GM12864 (cell line): Measurements from ENCODE around the gene LRP6.

Experiments
- DNase-seq: peaks from one replicate; pipeline ENCODE4 v3.0.0-alpha.2; 2011; ENCODE audit warnings: low read depth
- H3K4me3 ChIP-seq: 2 replicates; pipeline ENCODE4 v1.5.1; 2011; ENCODE audit warnings: mild to moderate bottlenecking, low read depth, low read length, control low read depth
- CTCF ChIP-seq: IDR thresholded peaks from 2 replicates; pipeline ENCODE4 v1.5.1; 2011; ENCODE audit warnings: low read depth, mild to moderate bottlenecking, moderate library complexity, low read length, control low read depth, inconsistent platforms; ENCODE audit errors: missing control alignments

LRP6 gene

GRCh38 chr12:12095021-12095420, 171.8 kb downstream of the LRP6 start:
- DNase-seq, result no peak
- H3K4me3 ChIP-seq, result no peak overlapping the region
- no peak for TF ChIP-seq CTCF

- DNase-seq, result no peak
- no peak overlapping the region for H3K4me3 ChIP-seq
- TF ChIP-seq CTCF, result no peak
Observed at GRCh38 chr12:12094481-12094880, 172.4 kb downstream of the LRP6 start.

DNA sequence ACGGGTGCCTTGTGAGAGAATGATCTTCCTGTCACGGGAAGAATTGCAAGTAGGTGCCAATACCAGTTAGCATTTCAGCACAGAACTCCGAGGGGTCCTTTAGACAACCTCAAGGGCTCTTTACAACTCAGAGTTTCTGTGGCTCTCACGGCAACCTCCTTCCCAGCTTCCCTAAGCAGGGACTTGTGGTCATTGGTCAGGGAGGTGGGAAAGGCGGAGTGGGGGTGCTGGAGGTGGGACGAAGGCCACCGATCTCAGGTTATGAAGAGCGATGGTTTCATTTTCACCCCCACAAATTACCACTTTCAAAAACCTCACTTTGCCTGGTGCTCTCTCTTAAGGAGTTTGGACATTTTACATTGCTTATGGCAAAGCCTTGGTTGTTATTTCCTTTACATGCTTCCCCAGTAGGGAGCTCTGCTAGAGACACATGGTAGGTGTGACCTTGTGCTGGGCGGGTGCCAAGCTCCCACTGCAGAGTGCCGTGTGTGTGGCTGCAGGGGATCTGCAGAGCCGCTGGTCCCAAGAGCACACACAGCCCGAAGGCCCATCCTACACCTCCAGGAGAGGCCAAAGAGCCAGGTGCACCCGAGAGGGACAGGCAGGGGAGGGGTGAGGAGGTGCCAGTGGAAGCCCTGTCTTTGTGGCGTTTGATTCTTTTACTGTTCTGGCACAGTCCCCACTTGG, 174.7 kb downstream of the LRP6 start:
- no peak for TF ChIP-seq CTCF
- DNase-seq, result no peak
- H3K4me3 ChIP-seq, result no peak overlapping the region

- TF ChIP-seq CTCF, result no peak
- H3K4me3 ChIP-seq, result no peak overlapping the region
- DNase-seq, result no peak
Observed at GRCh38 chr12:12091071-12091470, 175.8 kb downstream of the LRP6 start.

GRCh38 chr12:12088761-12089160, 178.1 kb downstream of the LRP6 start:
- no peak for TF ChIP-seq CTCF
- no peak for DNase-seq

DNA sequence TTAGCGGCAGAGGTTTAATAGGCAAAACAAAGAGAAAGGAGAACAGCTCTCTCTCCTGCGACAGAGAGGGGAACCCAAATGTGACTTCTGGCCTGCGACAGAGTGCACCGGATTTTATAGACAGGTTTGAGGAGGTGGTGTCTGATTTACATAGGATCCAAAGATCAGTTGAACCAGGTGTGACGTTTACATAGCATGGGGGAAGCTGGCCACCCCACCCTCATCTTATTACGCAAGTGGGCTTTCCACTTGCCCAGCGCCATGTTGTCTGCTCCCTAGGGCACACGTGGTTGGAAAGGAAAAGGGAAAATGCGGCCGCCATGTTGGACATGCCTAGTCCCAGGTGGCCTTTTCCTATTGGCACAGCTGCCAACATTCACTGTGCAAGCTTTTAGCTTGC, 178.7 kb downstream of the LRP6 start:
- no peak for DNase-seq
- no peak for TF ChIP-seq CTCF
- no peak overlapping the region for H3K4me3 ChIP-seq

More at GRCh38 chr12:12088761-12089160, 178.1 kb downstream of the LRP6 start:
- no peak overlapping the region for H3K4me3 ChIP-seq

GRCh38 chr12:12087693-12088034, 179.2 kb downstream of the LRP6 start:
- TF ChIP-seq CTCF, result no peak
- no peak for DNase-seq
- no peak overlapping the region for H3K4me3 ChIP-seq
